Hepatocyte (in vitro differentiated cells): ENCODE results near the gene MAD2L2.

Source experiments
- CTCF ChIP-seq: fragments of 200-600 bp; sonication (generic); IDR thresholded peaks from 2 replicates; pipeline ENCODE4 v1.5.1; 2016; ENCODE audit warnings: antibody characterized with exemption, mild to moderate bottlenecking; ENCODE audit not compliant: poor library complexity
- EZH2 ChIP-seq: fragments of 200-600 bp; sonication (generic); IDR thresholded peaks from 2 replicates; pipeline ENCODE4 v1.6.1; 2016; ENCODE audit warnings: antibody characterized with exemption, mild to moderate bottlenecking, borderline replicate concordance
- EZH2phosphoT487 ChIP-seq: fragments of 200-600 bp; sonication (generic); IDR thresholded peaks from one replicate; pipeline ENCODE4 v1.6.1; 2018; ENCODE audit warnings: antibody characterized with exemption, mild to moderate bottlenecking, low read depth, moderate library complexity; ENCODE audit not compliant: unreplicated experiment, severe bottlenecking

DNA sequence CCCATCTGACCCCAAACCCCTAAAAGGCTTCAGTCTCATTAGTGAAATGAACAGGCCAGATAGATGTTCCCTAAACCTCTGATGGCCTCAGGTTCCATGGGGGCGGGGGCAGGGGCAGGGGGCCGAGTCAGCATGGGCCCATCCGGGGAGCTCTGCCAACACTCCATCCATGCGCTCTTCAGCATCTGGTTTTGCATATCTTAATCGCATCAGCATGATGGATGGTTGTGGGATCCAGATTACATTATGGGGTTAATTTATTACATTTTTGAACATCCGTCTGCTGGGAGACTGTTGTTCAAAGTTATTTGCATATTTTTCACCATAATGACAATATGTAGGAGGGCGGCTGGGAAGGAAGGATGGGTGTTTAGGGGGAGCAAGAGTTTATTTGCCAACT lies 3.1 kb upstream of the MAD2L2 start:
- TF ChIP-seq CTCF = no peak
- no peak for TF ChIP-seq EZH2
- no peak for TF ChIP-seq EZH2phosphoT487
